GM21529 (cell line): ENCODE data around the gene NDUFA13.

Experiments used
- ATAC-seq: cut with Tn5 transposase; IDR thresholded peaks from one replicate; pipeline ENCODE4 v1.9.1; 2021; ENCODE audit not compliant: unreplicated experiment

NDUFA13 gene

DNA sequence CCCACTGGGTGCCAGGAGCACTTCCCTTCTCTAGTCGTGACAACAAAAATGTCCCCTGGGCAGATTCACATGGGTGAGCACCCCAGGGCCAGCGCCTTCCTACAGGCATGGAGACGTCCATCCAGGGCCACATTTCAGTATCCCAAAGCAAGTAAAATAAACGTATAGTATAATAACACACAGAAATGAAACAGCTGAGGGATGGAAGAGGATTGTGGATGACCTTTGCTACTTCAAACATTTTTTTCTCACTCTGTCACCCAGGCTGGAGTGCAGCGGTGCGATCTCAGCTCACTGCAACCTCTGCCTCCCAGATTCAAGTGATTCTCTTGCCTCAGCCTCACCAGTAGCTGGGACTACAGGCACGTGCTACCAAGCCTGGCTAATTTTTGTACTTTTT lies 50.3 kb downstream of the NDUFA13 start:
- ATAC-seq = no peak

DNA sequence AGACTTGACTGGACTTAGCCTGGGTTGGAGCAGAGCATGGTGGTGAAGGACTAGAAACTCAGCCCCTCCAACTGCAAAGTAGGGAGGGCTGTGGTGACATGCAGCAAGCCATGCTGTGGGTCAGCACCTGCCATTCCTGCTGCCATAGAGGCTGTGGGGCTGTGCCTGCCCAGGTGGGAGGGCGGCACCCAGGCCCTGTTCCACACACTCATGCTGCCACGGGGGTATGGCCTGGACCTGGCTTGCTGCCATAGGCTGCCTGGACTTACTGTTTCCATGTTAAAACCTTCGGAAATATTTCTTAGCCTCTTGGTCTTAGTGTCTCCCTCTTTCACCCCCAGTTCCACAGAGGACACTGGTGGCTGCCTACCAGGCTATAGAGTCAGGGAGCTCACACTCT lies 51.4 kb downstream of the NDUFA13 start:
- ATAC-seq = no peak

GRCh38 chr19:19568802-19569756 lies 53.1 kb downstream of the NDUFA13 start:
- ATAC-seq = no peak

DNA sequence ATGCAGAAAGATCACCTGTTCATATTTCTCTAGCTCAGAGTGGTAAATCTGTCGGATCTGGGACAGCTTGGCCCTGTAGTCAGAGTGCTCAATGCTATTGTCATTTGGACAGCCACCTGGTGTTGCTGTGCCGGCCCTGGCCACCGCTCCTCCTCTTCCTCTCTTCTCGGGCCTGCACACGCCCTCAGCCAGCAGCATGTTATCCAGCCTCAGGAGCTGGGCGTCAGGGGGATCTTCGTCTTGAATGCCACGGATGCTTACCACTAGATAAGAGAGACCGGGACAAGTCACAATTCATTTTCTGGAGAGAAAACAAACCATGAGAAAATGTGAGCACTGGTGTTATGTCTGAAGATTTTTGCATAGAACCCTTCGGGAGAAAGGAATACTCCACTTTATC lies 54.5 kb downstream of the NDUFA13 start:
- ATAC-seq = no peak

GRCh38 chr19:19571071-19571786 lies 55.2 kb downstream of the NDUFA13 start:
- ATAC-seq = no peak

GRCh38 chr19:19575411-19575810 lies 59.4 kb downstream of the NDUFA13 start:
- ATAC-seq = no peak
